Progenitor cell of endocrine pancreas (in vitro differentiated cells): Measurements from ENCODE around the gene ZNF747. TPM values are rescaled to one million over a fixed set of nuclear protein-coding genes. Genes with fewer than 3 reads are reported as not detected.

Experiments
- DNase-seq: peaks from one replicate; pipeline ENCODE4 v3.0.0; 2021; ENCODE audit warnings: low spot score; ENCODE audit not compliant: unreplicated experiment
- H3K27ac Mint-ChIP-seq: 2 replicates; pipeline ENCODE4 v1.8.0; 2021; ENCODE audit warnings: mild to moderate bottlenecking, moderate library complexity, mixed read lengths
- H3K27me3 Mint-ChIP-seq: 2 replicates; pipeline ENCODE4 v1.8.0; 2021; ENCODE audit warnings: mixed read lengths
- H3K36me3 Mint-ChIP-seq: 2 replicates; pipeline ENCODE4 v1.8.0; 2022; ENCODE audit warnings: mixed read lengths; ENCODE audit not compliant: insufficient read depth
- H3K4me1 Mint-ChIP-seq: 2 replicates; pipeline ENCODE4 v1.8.0; 2021; ENCODE audit warnings: low read depth, mixed read lengths
- H3K4me3 Mint-ChIP-seq: 2 replicates; pipeline ENCODE4 v1.8.0; 2021; ENCODE audit warnings: low read depth, mild to moderate bottlenecking, moderate library complexity, mixed read lengths
- H3K9me3 Mint-ChIP-seq: 2 replicates; pipeline ENCODE4 v1.8.0; 2021; ENCODE audit warnings: low read depth, mixed read lengths
- CTCF ChIP-seq: fragments of 200-600 bp; sonication (generic); IDR thresholded peaks from one replicate; pipeline ENCODE4 v1.5.0; 2021; ENCODE audit warnings: antibody characterized with exemption, mild to moderate bottlenecking; ENCODE audit not compliant: unreplicated experiment
- total RNA-seq: library from RNA; stranded (reverse); gene quantifications from 2 replicates; pipeline ENCODE4 v1.2.1, GENCODE V29; 2021

The ZNF747 gene
- total RNA-seq, 1 donor from 2014 or later, result 18.1 TPM

- DNase-seq, result no peak
- Mint-ChIP-seq H3K4me3 (no peak overlapping the region), H3K27me3 (peaks cover 4% of the 10 kb centered on the region), H3K27ac (no peak overlapping the region), H3K4me1 (no peaks in the 10 kb centered on the region), H3K9me3 (no peaks in the 10 kb centered on the region), H3K36me3 (no peaks in the 10 kb centered on the region)
- TF ChIP-seq CTCF, result no peak
Observed at GRCh38 chr16:30494709-30495108, 39.9 kb downstream of the ZNF747 start.

GRCh38 chr16:30493941-30494488 lies 40.6 kb downstream of the ZNF747 start:
- no peak overlapping the region for H3K4me3 Mint-ChIP-seq
- TF ChIP-seq CTCF, result no peak
- H3K27me3 Mint-ChIP-seq, result peaks cover 4% of the 10 kb centered on the region
- H3K27ac Mint-ChIP-seq, result no peak overlapping the region
- H3K36me3 Mint-ChIP-seq, result no peaks in the 10 kb centered on the region
- H3K4me1 Mint-ChIP-seq, result peaks cover 1% of the 10 kb centered on the region
- DNase-seq, result no peak
- H3K9me3 Mint-ChIP-seq, result no peaks in the 10 kb centered on the region

- TF ChIP-seq CTCF, result no peak
- Mint-ChIP-seq H3K27ac (no peak overlapping the region), H3K9me3 (no peaks in the 10 kb centered on the region), H3K27me3 (peaks cover 4% of the 10 kb centered on the region), H3K4me3 (no peak overlapping the region), H3K4me1 (peaks cover 4% of the 10 kb centered on the region), H3K36me3 (no peaks in the 10 kb centered on the region)
- no peak for DNase-seq
Observed at GRCh38 chr16:30491744-30492308, 42.8 kb downstream of the ZNF747 start.

GRCh38 chr16:30491229-30491628 lies 43.4 kb downstream of the ZNF747 start:
- DNase-seq, result no peak
- Mint-ChIP-seq H3K36me3 (no peaks in the 10 kb centered on the region), H3K9me3 (no peaks in the 10 kb centered on the region), H3K4me1 (peaks cover 4% of the 10 kb centered on the region), H3K4me3 (no peak overlapping the region), H3K27ac (no peak overlapping the region), H3K27me3 (peaks cover 4% of the 10 kb centered on the region)
- TF ChIP-seq CTCF, result no peak

GRCh38 chr16:30490210-30490609 lies 44.4 kb downstream of the ZNF747 start:
- Mint-ChIP-seq H3K27ac (no peak overlapping the region), H3K4me3 (no peak overlapping the region), H3K36me3 (no peaks in the 10 kb centered on the region), H3K4me1 (peaks cover 4% of the 10 kb centered on the region), H3K27me3 (peaks cover 4% of the 10 kb centered on the region), H3K9me3 (no peaks in the 10 kb centered on the region)
- no peak for DNase-seq
- TF ChIP-seq CTCF, result no peak
